OCI-M2 (cell line): ENCODE results near the gene KRTAP1-3.
"Not testable (repeated sequence)": the region's sequence is repeated elsewhere in the genome, so short reads cannot be mapped to it uniquely, and the experiment has no call there.

Source experiments
- DNase-seq: peaks from one replicate; lab custom pipeline; 2025; ENCODE audit not compliant: unreplicated experiment; lab: John Stamatoyannopoulos, UW

The KRTAP1-3 gene

GRCh38 chr17:41054556-41054955 lies 19.9 kb upstream of the KRTAP1-3 start:
- not testable (repeated sequence) for DNase-seq

GRCh38 chr17:41054025-41054424 lies 19.4 kb upstream of the KRTAP1-3 start:
- no peak for DNase-seq

GRCh38 chr17:41052566-41052965 lies 17.9 kb upstream of the KRTAP1-3 start:
- DNase-seq = no peak

- no peak for DNase-seq
Measured at GRCh38 chr17:41049110-41049509, 14.4 kb upstream of the KRTAP1-3 start.

GRCh38 chr17:41048441-41048840 lies 13.8 kb upstream of the KRTAP1-3 start:
- no peak for DNase-seq

- not testable (repeated sequence) for DNase-seq
Measured at GRCh38 chr17:41046735-41047465, 12.2 kb upstream of the KRTAP1-3 start, which contains the start of gene KRTAP2-1. Gene KRTAP2-1, minus strand, starts transcription at chr17:41047316. Its CDS starts 49 bp downstream, at chr17:41047267.

GRCh38 chr17:41042953-41043352 lies 8.3 kb upstream of the KRTAP1-3 start:
- no peak for DNase-seq

- DNase-seq = not testable (repeated sequence)
Measured at GRCh38 chr17:41040783-41041571, 6.3 kb upstream of the KRTAP1-3 start, which contains the start of gene KRTAP1-1. Gene KRTAP1-1, minus strand, starts transcription at chr17:41041450. Its CDS starts 53 bp downstream, at chr17:41041397.

- DNase-seq = no peak
Measured at GRCh38 chr17:41037853-41038350, 3.2 kb upstream of the KRTAP1-3 start.

- DNase-seq = no peak
Measured at GRCh38 chr17:41029633-41030245, 4.9 kb downstream of the KRTAP1-3 start, which contains the start of gene KRTAP1-4. Gene KRTAP1-4, minus strand, starts transcription at chr17:41030195. Its CDS starts 117 bp downstream, at chr17:41030078.

GRCh38 chr17:41026715-41027471 lies 7.8 kb downstream of the KRTAP1-3 start, which contains the start of gene KRTAP1-5:
Gene KRTAP1-5, minus strand, starts transcription at chr17:41027208. Its CDS starts 53 bp downstream, at chr17:41027155.
- no peak for DNase-seq

GRCh38 chr17:41024697-41025096 lies 10.0 kb downstream of the KRTAP1-3 start:
- no peak for DNase-seq

GRCh38 chr17:41020336-41020735 lies 14.3 kb downstream of the KRTAP1-3 start:
- no peak for DNase-seq

GRCh38 chr17:41019415-41019814 lies 15.3 kb downstream of the KRTAP1-3 start:
- DNase-seq = no peak

- DNase-seq = no peak
Measured at GRCh38 chr17:41018541-41018940, 16.1 kb downstream of the KRTAP1-3 start.

GRCh38 chr17:41016578-41017215 lies 18.0 kb downstream of the KRTAP1-3 start:
- DNase-seq = no peak

GRCh38 chr17:41015454-41015853 lies 19.2 kb downstream of the KRTAP1-3 start:
- DNase-seq = no peak

GRCh38 chr17:41013606-41014005 lies 21.1 kb downstream of the KRTAP1-3 start:
- DNase-seq = no peak

- DNase-seq = no peak
Measured at GRCh38 chr17:41013181-41013580, 21.5 kb downstream of the KRTAP1-3 start.
